Aorta (tissue), 5 donors: Measurements from ENCODE around the gene TPD52L2. TPM values are rescaled to one million over a fixed set of nuclear protein-coding genes. Genes with fewer than 3 reads are reported as not detected.
A peak's percentile ranks its signal among the peaks of the same experiment; 100 is the strongest.
"Not testable (repeated sequence)": the region's sequence is repeated elsewhere in the genome, so short reads cannot be mapped to it uniquely, and the experiment has no call there.

ENCODE experiments used
- ATAC-seq: fragments of 200-7000 bp; cut with Tn5 transposase; one replicate; pipeline ENCODE4 v1.9.1; 2022; ENCODE audit warnings: moderate library complexity; ENCODE audit not compliant: low FRiP score
- DNase-seq, 2 donors: peaks; one replicate each; pipeline ENCODE4 v3.0.0-alpha.2; 2020
- H3K27ac ChIP-seq, 2 donors: one replicate each; pipeline ENCODE4 v1.5.1; 2013; ENCODE audit warnings: low read length in 2 of 2, mild to moderate bottlenecking in 2 of 2, moderate library complexity in 2 of 2, control low read depth in 1 of 2, inconsistent platforms in 1 of 2, low read depth in 1 of 2
- H3K27me3 ChIP-seq, 2 donors: one replicate each; pipeline ENCODE4 v1.6.1; 2013; ENCODE audit warnings: control low read depth in 1 of 2, low read length in 1 of 2, mild to moderate bottlenecking in 1 of 2, moderate library complexity in 1 of 2; ENCODE audit not compliant: insufficient read depth in 2 of 2, control insufficient read depth in 1 of 2
- H3K36me3 ChIP-seq, 2 donors: one replicate each; pipeline ENCODE4 v1.6.1; 2013; ENCODE audit warnings: control low read depth in 1 of 2, low read length in 1 of 2, mild to moderate bottlenecking in 1 of 2; ENCODE audit not compliant: insufficient read depth in 2 of 2, control insufficient read depth in 1 of 2
- H3K4me1 ChIP-seq, 2 donors: one replicate each; pipeline ENCODE4 v1.6.1; 2013; ENCODE audit warnings: low read length in 2 of 2, control low read depth in 1 of 2, mild to moderate bottlenecking in 1 of 2, moderate library complexity in 1 of 2; ENCODE audit not compliant: insufficient read depth in 2 of 2, control insufficient read depth in 1 of 2
- H3K4me3 ChIP-seq, 2 donors: one replicate each; pipeline ENCODE4 v1.5.1; 2013; ENCODE audit warnings: low read length in 2 of 2, control low read depth in 1 of 2, mild to moderate bottlenecking in 1 of 2
- H3K9me3 ChIP-seq: one replicate; pipeline ENCODE4 v1.6.1; 2013; ENCODE audit warnings: mild to moderate bottlenecking, low read length; ENCODE audit not compliant: control insufficient read depth
- WGBS, 2 donors: extraction: QIAGEN DNeasy Blood & Tissue Kit; methylation state at CpG; one replicate each; pipeline ENCODE4 v1.1.7; 2013; 5-methylcytosine and 5-hydroxymethylcytosine counted together
- intact Hi-C, 2 donors: fragments of 100-400 bp; cut with DNase I; formaldehyde crosslinking; loops; one replicate each; pipeline versions ENCODE4 v1.14.2 to v1.15.0; 2022
- polyA plus RNA-seq, 2 donors: library from polyadenylated mRNA; stranded (reverse); fragments of 200-250 nt; gene quantifications; one replicate each; pipeline ENCODE4 v1.2.3, GENCODE V29; 2013
- total RNA-seq, 2 donors: library from RNA; stranded (reverse); fragmentation: NEBNext Ultra II Directional; extraction: Animal tissue kit (Norgen Biotek cat#: 25700); gene quantifications; one replicate each; pipeline ENCODE4 v1.2.1, GENCODE V29; 2021
- donor health status: healthy with polysubstance abuse.
- donor health status: Bipolar disorder and iron deficiency.
- donor health status: DM: no; HTN: no; CAD: no.
- donor health status: DM: no; HTN: no; CAD: no.
- donor health status: DM: yes; HTN: yes; CAD: no.

The TPD52L2 gene
- total and polyA plus RNA-seq, 4 donors, result 89.8 to 112 (median 101) TPM

- ATAC-seq, result no peak
- Histone ChIP-seq H3K4me3 (no peak overlapping the region), H3K4me1 (no peaks in the 10 kb centered on the region), H3K36me3 (peaks cover 0 to 4% of the 10 kb centered on the region in 2 donors), H3K27ac (no peak overlapping the region), H3K27me3 (no peaks in the 10 kb centered on the region), H3K9me3 (no peaks in the 10 kb centered on the region)
- no peak for DNase-seq
- WGBS, 2 donors, result 22 to 48% methylated on average over 9 of the region's 9 CpGs
- intact Hi-C loops, result no loop called here
Measured at GRCh38 chr20:63924241-63924640, 59.2 kb downstream of the TPD52L2 start.

GRCh38 chr20:63926298-63926697 lies 61.2 kb downstream of the TPD52L2 start:
- no peaks in the 10 kb centered on the region for H3K9me3 ChIP-seq
- H3K4me1 ChIP-seq, result no peaks in the 10 kb centered on the region
- whole genome bisulfite sequencing, 2 donors, result 92 to 93% methylated on average over 8 of the region's 8 CpGs
- peaks cover 0 to 7% of the 10 kb centered on the region in 2 donors for H3K36me3 ChIP-seq
- H3K27me3 ChIP-seq, result no peaks in the 10 kb centered on the region
- ATAC-seq (no peak), DNase-seq (no peak)
- intact Hi-C loops, result no loop called here
- no peak overlapping the region for H3K27ac ChIP-seq
- no peak overlapping the region for H3K4me3 ChIP-seq

GRCh38 chr20:63929071-63929470 lies 64.0 kb downstream of the TPD52L2 start:
- peaks cover 0 to 13% of the 10 kb centered on the region in 2 donors for H3K36me3 ChIP-seq
- no peaks in the 10 kb centered on the region for H3K9me3 ChIP-seq
- H3K27ac ChIP-seq, result no peak overlapping the region
- intact Hi-C loops, result no loop called here
- DNase-seq (no peak), ATAC-seq (no peak)
- H3K4me1 ChIP-seq, result no peaks in the 10 kb centered on the region
- H3K4me3 ChIP-seq, result no peak overlapping the region
- WGBS, 2 donors, result 96% methylated on average over 26 of the region's 26 CpGs
- H3K27me3 ChIP-seq, result no peaks in the 10 kb centered on the region

- DNase-seq, intact Hi-C loops, H3K4me3 ChIP-seq, H3K27ac ChIP-seq, H3K9me3 ChIP-seq, H3K4me1 ChIP-seq, ATAC-seq, H3K27me3 ChIP-seq: not testable (repeated sequence)
- peaks cover 0 to 13% of the 10 kb centered on the region in 2 donors for H3K36me3 ChIP-seq
- WGBS, 2 donors, result 94 to 96% methylated on average over 31 of the region's 31 CpGs
Measured at GRCh38 chr20:63929473-63929883, 64.4 kb downstream of the TPD52L2 start.

- ATAC-seq, result peak; percentile 33
Measured at GRCh38 chr20:63930971-63931553, 66.0 kb downstream of the TPD52L2 start.

GRCh38 chr20:63931735-63932134 lies 66.7 kb downstream of the TPD52L2 start:
- H3K36me3 ChIP-seq, result peaks cover 0 to 13% of the 10 kb centered on the region in 2 donors
- no peak for ATAC-seq
- intact Hi-C loops, result no loop called here
- DNase-seq, result no peak
- no peaks in the 10 kb centered on the region for H3K9me3 ChIP-seq
- H3K27me3 ChIP-seq, result no peaks in the 10 kb centered on the region
- WGBS, 2 donors, result 94 to 95% methylated on average over 19 of the region's 19 CpGs
- H3K4me3 ChIP-seq, result no peak overlapping the region
- H3K27ac ChIP-seq, result no peak overlapping the region
- H3K4me1 ChIP-seq, result no peaks in the 10 kb centered on the region

More at GRCh38 chr20:63930971-63931553, 66.0 kb downstream of the TPD52L2 start:
- no peak for DNase-seq
- Histone ChIP-seq H3K9me3 (no peaks in the 10 kb centered on the region), H3K27me3 (no peaks in the 10 kb centered on the region), H3K27ac (no peak overlapping the region), H3K4me1 (no peaks in the 10 kb centered on the region), H3K36me3 (peaks cover 0 to 13% of the 10 kb centered on the region in 2 donors), H3K4me3 (no peak overlapping the region)
- intact Hi-C loops, result no loop called here
- 89 to 91% methylated on average over 35 to 37 of the region's 37 CpGs for WGBS, 2 donors

GRCh38 chr20:63932606-63933160 lies 67.6 kb downstream of the TPD52L2 start:
- no peak overlapping the region for H3K4me3 ChIP-seq
- no peak for ATAC-seq
- DNase-seq, result no peak
- H3K27me3 ChIP-seq, result no peaks in the 10 kb centered on the region
- H3K27ac ChIP-seq, result no peak overlapping the region
- WGBS, 2 donors, result 86 to 87% methylated on average over 17 of the region's 17 CpGs
- no peaks in the 10 kb centered on the region for H3K4me1 ChIP-seq
- H3K9me3 ChIP-seq, result no peaks in the 10 kb centered on the region
- intact Hi-C loops, result no loop called here
- peaks cover 0 to 11% of the 10 kb centered on the region in 2 donors for H3K36me3 ChIP-seq

GRCh38 chr20:63933646-63934045 lies 68.6 kb downstream of the TPD52L2 start:
- Histone ChIP-seq H3K36me3 (peaks cover 0 to 9% of the 10 kb centered on the region in 2 donors), H3K4me3 (no peak overlapping the region), H3K4me1 (no peaks in the 10 kb centered on the region), H3K27me3 (no peaks in the 10 kb centered on the region), H3K27ac (no peak overlapping the region), H3K9me3 (no peaks in the 10 kb centered on the region)
- intact Hi-C loops, result no loop called here
- ATAC-seq (no peak), DNase-seq (no peak)
- 54 to 57% methylated on average over 5 of the region's 5 CpGs for WGBS, 2 donors
